ENCODE data around the gene PHLDB3. TPM values are rescaled to one million over a fixed set of nuclear protein-coding genes. Genes with fewer than 3 reads are reported as not detected.

Gene PHLDB3
- total RNA-seq, 1 donor from 2014 or later: 9.6 TPM

- H3K27ac Mint-ChIP-seq (ENCODE audit: unreplicated experiment): no peak overlapping the region
- DNase-seq (ENCODE audit: low spot score): peak; percentile 97
- H3K4me3 Mint-ChIP-seq (ENCODE audit: unreplicated experiment): peak overlapping the region; percentile 95
- peaks cover 16% of the 10 kb centered on the region for H3K27me3 Mint-ChIP-seq (ENCODE audit: unreplicated experiment)
- peaks cover 7% of the 10 kb centered on the region for H3K4me1 Mint-ChIP-seq (ENCODE audit: unreplicated experiment)
- H3K36me3 Mint-ChIP-seq (ENCODE audit: low read depth, unreplicated experiment): no peaks in the 10 kb centered on the region
- TF ChIP-seq CTCF (IDR thresholded peaks at IDR 0.05; ENCODE audit: unreplicated experiment): no peak
- H3K9me3 Mint-ChIP-seq (ENCODE audit: unreplicated experiment): no peaks in the 10 kb centered on the region
These were observed 41.0 kb downstream of the PHLDB3 start for GRCh38 chr19:43463381-43464133.

GRCh38 chr19:43462785-43463380 is 41.7 kb downstream of the PHLDB3 start:
- no peak for DNase-seq (ENCODE audit: low spot score)
- Mint-ChIP-seq H3K36me3 (ENCODE audit: low read depth, unreplicated experiment) (no peaks in the 10 kb centered on the region), H3K27ac (ENCODE audit: unreplicated experiment) (no peak overlapping the region), H3K27me3 (ENCODE audit: unreplicated experiment) (peaks cover 16% of the 10 kb centered on the region), H3K4me3 (ENCODE audit: unreplicated experiment) (peak overlapping the region; percentile 95), H3K4me1 (ENCODE audit: unreplicated experiment) (peaks cover 5% of the 10 kb centered on the region), H3K9me3 (ENCODE audit: unreplicated experiment) (no peaks in the 10 kb centered on the region)
- TF ChIP-seq CTCF (IDR thresholded peaks at IDR 0.05; ENCODE audit: unreplicated experiment): no peak

GRCh38 chr19:43462383-43462782 is 42.2 kb downstream of the PHLDB3 start:
- no peaks in the 10 kb centered on the region for H3K36me3 Mint-ChIP-seq (ENCODE audit: low read depth, unreplicated experiment)
- H3K4me1 Mint-ChIP-seq (ENCODE audit: unreplicated experiment): peaks cover 5% of the 10 kb centered on the region
- H3K9me3 Mint-ChIP-seq (ENCODE audit: unreplicated experiment): no peaks in the 10 kb centered on the region
- DNase-seq (ENCODE audit: low spot score): no peak
- no peak for TF ChIP-seq CTCF (IDR thresholded peaks at IDR 0.05; ENCODE audit: unreplicated experiment)
- H3K4me3 Mint-ChIP-seq (ENCODE audit: unreplicated experiment): no peak overlapping the region
- H3K27me3 Mint-ChIP-seq (ENCODE audit: unreplicated experiment): peaks cover 16% of the 10 kb centered on the region
- H3K27ac Mint-ChIP-seq (ENCODE audit: unreplicated experiment): no peak overlapping the region

GRCh38 chr19:43461303-43461702 is 43.2 kb downstream of the PHLDB3 start:
- TF ChIP-seq CTCF (IDR thresholded peaks at IDR 0.05; ENCODE audit: unreplicated experiment): no peak
- H3K4me3 Mint-ChIP-seq (ENCODE audit: unreplicated experiment): no peak overlapping the region
- H3K27me3 Mint-ChIP-seq (ENCODE audit: unreplicated experiment): peaks cover 16% of the 10 kb centered on the region
- H3K36me3 Mint-ChIP-seq (ENCODE audit: low read depth, unreplicated experiment): no peaks in the 10 kb centered on the region
- H3K27ac Mint-ChIP-seq (ENCODE audit: unreplicated experiment): no peak overlapping the region
- DNase-seq (ENCODE audit: low spot score): no peak
- no peaks in the 10 kb centered on the region for H3K9me3 Mint-ChIP-seq (ENCODE audit: unreplicated experiment)
- H3K4me1 Mint-ChIP-seq (ENCODE audit: unreplicated experiment): peaks cover 5% of the 10 kb centered on the region

GRCh38 chr19:43460362-43461016 is 44.1 kb downstream of the PHLDB3 start:
- DNase-seq (ENCODE audit: low spot score): no peak
- Mint-ChIP-seq H3K27me3 (ENCODE audit: unreplicated experiment) (peaks cover 16% of the 10 kb centered on the region), H3K27ac (ENCODE audit: unreplicated experiment) (no peak overlapping the region), H3K9me3 (ENCODE audit: unreplicated experiment) (no peaks in the 10 kb centered on the region), H3K36me3 (ENCODE audit: low read depth, unreplicated experiment) (no peaks in the 10 kb centered on the region), H3K4me3 (ENCODE audit: unreplicated experiment) (no peak overlapping the region), H3K4me1 (ENCODE audit: unreplicated experiment) (peaks cover 5% of the 10 kb centered on the region)
- TF ChIP-seq CTCF (IDR thresholded peaks at IDR 0.05; ENCODE audit: unreplicated experiment): no peak
